Measurements from ENCODE around the gene ABCA12.
"Not testable (repeated sequence)": the region's sequence is repeated elsewhere in the genome, so short reads cannot be mapped to it uniquely, and the experiment has no call there.

Gene ABCA12

GRCh38 chr2:215138479-215138878 lies at the start of gene ABCA12:
ABCA12 (minus strand) TSS chr2:215138626; CDS start chr2:215138208, 418 bp downstream.
- H3K4me3 ChIP-seq (ENCODE audit: low read depth, low read length), result no peak within 1 kb of the TSS
- DNase-seq (ENCODE audit: low read depth), result no peak

- no peak overlapping the region for H3K4me3 ChIP-seq (ENCODE audit: low read depth, low read length)
- no peak for DNase-seq (ENCODE audit: low read depth)
Observed at GRCh38 chr2:215188078-215188477, 49.7 kb upstream of the ABCA12 start.

- H3K4me3 ChIP-seq (ENCODE audit: low read depth, low read length), result no peak overlapping the region
- no peak for DNase-seq (ENCODE audit: low read depth)
Observed at GRCh38 chr2:215186021-215186420, 47.6 kb upstream of the ABCA12 start.

GRCh38 chr2:215178121-215178520 lies 39.7 kb upstream of the ABCA12 start:
- no peak for DNase-seq (ENCODE audit: low read depth)
- H3K4me3 ChIP-seq (ENCODE audit: low read depth, low read length), result no peak overlapping the region

- DNase-seq (ENCODE audit: low read depth), result no peak
- H3K4me3 ChIP-seq (ENCODE audit: low read depth, low read length), result no peak overlapping the region
Observed at GRCh38 chr2:215171796-215172195, 33.4 kb upstream of the ABCA12 start.

GRCh38 chr2:215171151-215171550 lies 32.7 kb upstream of the ABCA12 start:
- H3K4me3 ChIP-seq (ENCODE audit: low read depth, low read length), result peak overlapping the region; percentile 29
- DNase-seq (ENCODE audit: low read depth), result no peak

- not testable (repeated sequence) for DNase-seq (ENCODE audit: low read depth); H3K4me3 ChIP-seq (ENCODE audit: low read depth, low read length)
Observed at GRCh38 chr2:215166505-215166904, 28.1 kb upstream of the ABCA12 start.

- H3K4me3 ChIP-seq (ENCODE audit: low read depth, low read length); DNase-seq (ENCODE audit: low read depth): not testable (repeated sequence)
Observed at GRCh38 chr2:215163319-215163718, 24.9 kb upstream of the ABCA12 start.

- no peak overlapping the region for H3K4me3 ChIP-seq (ENCODE audit: low read depth, low read length)
Observed at GRCh38 chr2:215161301-215161829, 22.9 kb upstream of the ABCA12 start.

GRCh38 chr2:215160081-215160480 lies 21.7 kb upstream of the ABCA12 start:
- no peak for DNase-seq (ENCODE audit: low read depth)
- H3K4me3 ChIP-seq (ENCODE audit: low read depth, low read length), result no peak overlapping the region

More at GRCh38 chr2:215161301-215161829, 22.9 kb upstream of the ABCA12 start:
- DNase-seq (ENCODE audit: low read depth), result no peak

- no peak for DNase-seq (ENCODE audit: low read depth)
- no peak overlapping the region for H3K4me3 ChIP-seq (ENCODE audit: low read depth, low read length)
Observed at GRCh38 chr2:215156453-215156852, 18.0 kb upstream of the ABCA12 start.

GRCh38 chr2:215149894-215150293 lies 11.5 kb upstream of the ABCA12 start:
- DNase-seq (ENCODE audit: low read depth), result no peak
- no peak overlapping the region for H3K4me3 ChIP-seq (ENCODE audit: low read depth, low read length)

GRCh38 chr2:215149486-215149885 lies 11.1 kb upstream of the ABCA12 start:
- H3K4me3 ChIP-seq (ENCODE audit: low read depth, low read length), result no peak overlapping the region
- no peak for DNase-seq (ENCODE audit: low read depth)

GRCh38 chr2:215149060-215149459 lies 10.6 kb upstream of the ABCA12 start:
- no peak overlapping the region for H3K4me3 ChIP-seq (ENCODE audit: low read depth, low read length)
- no peak for DNase-seq (ENCODE audit: low read depth)

- no peak overlapping the region for H3K4me3 ChIP-seq (ENCODE audit: low read depth, low read length)
- no peak for DNase-seq (ENCODE audit: low read depth)
Observed at GRCh38 chr2:215145611-215146010, 7.2 kb upstream of the ABCA12 start.

GRCh38 chr2:215144106-215144875 lies 5.9 kb upstream of the ABCA12 start:
- DNase-seq (ENCODE audit: low read depth), result no peak
- H3K4me3 ChIP-seq (ENCODE audit: low read depth, low read length), result no peak overlapping the region

GRCh38 chr2:215143458-215143857 lies 5.0 kb upstream of the ABCA12 start:
- H3K4me3 ChIP-seq (ENCODE audit: low read depth, low read length), result no peak overlapping the region
- DNase-seq (ENCODE audit: low read depth), result no peak

GRCh38 chr2:215141706-215142105 lies 3.3 kb upstream of the ABCA12 start:
- DNase-seq (ENCODE audit: low read depth), result no peak
- no peak overlapping the region for H3K4me3 ChIP-seq (ENCODE audit: low read depth, low read length)

- H3K4me3 ChIP-seq (ENCODE audit: low read depth, low read length), result no peak overlapping the region
- no peak for DNase-seq (ENCODE audit: low read depth)
Observed at GRCh38 chr2:215140166-215140707, 1.8 kb upstream of the ABCA12 start.

GRCh38 chr2:215137741-215138340 lies 585 bp downstream of the ABCA12 start:
- H3K4me3 ChIP-seq (ENCODE audit: low read depth, low read length), result no peak overlapping the region
- peak; percentile 21 for DNase-seq (ENCODE audit: low read depth)

GRCh38 chr2:215137329-215137686 lies 1.1 kb downstream of the ABCA12 start:
- H3K4me3 ChIP-seq (ENCODE audit: low read depth, low read length), result no peak overlapping the region
- DNase-seq (ENCODE audit: low read depth), result no peak

Data from skeletal muscle cell (primary cell).